Mesenteric fat pad (tissue), 1 donor: ENCODE measurements around the gene C2orf81. TPM values are rescaled to one million over a fixed set of nuclear protein-coding genes. Genes with fewer than 3 reads are reported as not detected.
A peak's percentile ranks its signal among the peaks of the same experiment; 100 is the strongest.
"Not testable (repeated sequence)": the region's sequence is repeated elsewhere in the genome, so short reads cannot be mapped to it uniquely, and the experiment has no call there.

Experiments
- DNase-seq: peaks from one replicate; pipeline ENCODE4 v3.0.0-alpha.2; 2020; ENCODE audit warnings: low spot score
- long read RNA-seq: library from polyadenylated mRNA; unstranded; transcript quantifications from one replicate; pipeline ENCODE4 v2.0.0, GENCODE V29; 2020
- total RNA-seq: library from RNA; stranded (reverse); fragmentation: NEBNext Ultra II Directional; extraction: Animal tissue kit (Norgen Biotek cat#: 25700); gene quantifications from one replicate; pipeline ENCODE4 v1.2.1, GENCODE V29; 2021
- donor health status: DM: yes; HTN: yes; CAD: no.

C2orf81 gene
- total RNA-seq: 1.1 TPM
- long read RNA-seq, partial matches to known transcripts: 0 of 5 reads
- long read RNA-seq, other reads (novel, unspliced or antisense): 0 of 5 reads

GRCh38 chr2:74421221-74421870 lies at the start of gene C2orf81, which contains the start of gene WDR54:
C2orf81 (minus strand) TSS chr2:74421619; CDS start chr2:74421560, 59 bp downstream.
WDR54 (plus strand) TSS chr2:74421730; CDS start chr2:74422154, 424 bp downstream.
- peak; percentile 94 for DNase-seq

GRCh38 chr2:74470742-74471141 lies 49.3 kb upstream of the C2orf81 start:
- not testable (repeated sequence) for DNase-seq

DNA sequence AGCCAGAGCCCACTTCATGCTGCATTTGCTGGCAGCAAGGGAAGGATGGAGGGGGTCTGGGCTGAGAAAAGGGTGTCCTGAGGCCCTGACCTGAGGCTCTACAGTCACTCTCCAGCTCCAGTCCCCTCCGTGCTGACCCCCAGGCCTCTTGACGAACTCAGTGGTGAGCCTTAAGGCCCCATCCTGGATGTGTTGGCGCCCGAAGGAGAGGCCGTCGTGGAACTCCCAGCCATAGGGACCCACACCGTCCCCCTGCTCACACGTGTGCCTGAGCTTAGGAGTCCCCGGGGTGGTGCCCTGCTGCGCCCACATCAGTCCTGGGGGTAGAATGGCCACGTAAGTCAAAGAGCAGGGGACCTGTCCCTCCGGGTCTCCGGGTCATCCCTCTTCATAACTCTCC lies 43.0 kb upstream of the C2orf81 start:
- no peak for DNase-seq

GRCh38 chr2:74462786-74463105 lies 41.3 kb upstream of the C2orf81 start:
- DNase-seq: no peak

GRCh38 chr2:74462054-74462785 lies 40.8 kb upstream of the C2orf81 start:
- no peak for DNase-seq

GRCh38 chr2:74461187-74462053 lies 40.0 kb upstream of the C2orf81 start:
- DNase-seq: no peak

DNA sequence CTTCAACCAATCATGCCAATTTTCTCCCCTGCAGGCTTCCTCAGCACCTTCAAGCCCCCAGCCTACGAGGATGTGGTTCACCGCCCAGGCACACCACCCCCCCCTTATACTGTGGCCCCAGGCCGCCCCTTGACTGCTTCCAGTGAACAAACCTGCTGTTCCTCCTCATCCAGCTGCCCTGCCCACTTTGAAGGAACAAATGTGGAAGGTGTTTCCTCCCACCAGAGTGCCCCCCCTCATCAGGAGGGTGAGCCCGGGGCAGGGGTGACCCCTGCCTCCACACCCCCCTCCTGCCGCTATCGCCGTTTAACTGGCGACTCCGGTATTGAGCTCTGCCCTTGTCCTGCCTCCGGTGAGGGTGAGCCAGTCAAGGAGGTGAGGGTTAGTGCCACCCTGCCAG lies 38.8 kb upstream of the C2orf81 start:
- DNase-seq: not testable (repeated sequence)

GRCh38 chr2:74459503-74460118 lies 38.2 kb upstream of the C2orf81 start:
- not testable (repeated sequence) for DNase-seq

- no peak for DNase-seq
Observed at GRCh38 chr2:74458938-74459363, 37.5 kb upstream of the C2orf81 start.

- peak; percentile 99 for DNase-seq
Observed at GRCh38 chr2:74458132-74458937, 36.9 kb upstream of the C2orf81 start, which contains the start of gene WBP1. WBP1 (plus strand) TSS chr2:74458438; CDS start chr2:74458603, 165 bp downstream.

DNA sequence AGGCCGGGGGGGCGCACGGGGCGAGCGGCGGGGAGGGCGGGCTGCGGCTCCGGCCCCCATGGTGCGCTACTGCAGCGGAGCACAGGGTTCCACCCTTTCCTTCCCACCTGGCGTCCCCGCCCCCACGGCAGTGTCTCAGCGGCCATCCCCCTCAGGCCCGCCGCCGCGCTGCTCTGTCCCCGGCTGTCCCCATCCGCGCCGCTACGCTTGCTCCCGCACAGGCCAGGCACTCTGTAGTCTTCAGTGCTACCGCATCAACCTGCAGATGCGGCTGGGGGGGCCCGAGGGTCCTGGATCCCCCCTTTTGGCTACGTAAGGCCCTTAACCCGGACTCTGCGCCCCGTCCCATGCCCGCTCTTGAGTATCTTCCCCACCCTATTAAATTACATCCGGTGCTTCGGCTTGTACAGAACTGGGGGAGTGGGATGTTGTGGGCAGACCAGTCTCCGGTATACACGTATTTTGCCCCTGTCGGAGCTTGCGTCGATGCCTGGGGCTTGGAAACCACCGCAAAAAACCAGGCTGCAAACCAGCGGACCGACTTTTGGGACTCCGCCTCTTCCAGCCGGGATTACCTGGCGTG lies 36.2 kb upstream of the C2orf81 start:
- no peak for DNase-seq

- DNase-seq: no peak
Observed at GRCh38 chr2:74457129-74457548, 35.7 kb upstream of the C2orf81 start.

DNA sequence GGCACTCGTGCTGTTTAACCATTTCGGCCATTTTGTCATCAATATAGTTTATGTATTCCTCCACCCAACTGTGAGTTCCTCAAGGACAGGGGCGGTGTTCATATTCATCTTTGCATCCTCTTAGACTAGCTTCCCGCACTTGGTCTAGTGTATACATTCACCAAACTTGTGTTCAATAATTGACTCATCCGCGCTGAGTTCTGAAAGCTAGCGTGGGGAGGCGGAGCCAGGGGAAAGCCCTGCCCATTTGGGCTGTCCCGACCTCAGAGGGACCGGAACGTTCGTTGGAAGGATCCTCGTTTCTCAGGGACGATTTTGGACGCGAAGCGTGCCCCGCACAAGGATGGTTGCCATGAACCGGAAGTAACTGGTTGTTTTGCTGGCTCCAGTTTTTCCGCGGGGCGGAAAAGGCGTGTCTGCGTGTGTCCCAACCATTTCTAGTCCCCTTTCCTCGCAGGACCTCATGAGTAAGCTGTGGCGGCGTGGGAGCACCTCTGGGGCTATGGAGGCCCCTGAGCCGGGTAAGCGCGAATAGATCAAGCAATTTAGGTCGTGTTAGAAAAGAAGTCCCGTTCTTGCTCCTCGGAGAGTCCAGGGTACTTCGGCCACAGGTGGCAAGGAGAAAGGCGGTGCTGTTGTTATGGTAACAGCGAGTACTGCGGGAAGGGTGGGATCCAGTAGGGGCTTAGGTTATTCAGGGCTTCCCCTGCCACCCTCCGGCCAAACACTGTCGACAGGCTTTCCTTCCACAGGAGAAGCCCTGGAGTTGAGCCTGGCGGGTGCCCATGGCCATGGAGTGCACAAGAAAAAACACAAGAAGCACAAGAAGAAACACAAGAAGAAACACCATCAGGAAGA lies 33.5 kb upstream of the C2orf81 start, which contains the start of gene INO80B:
Gene INO80B, plus strand, starts transcription at position 434 of the 858 bp plus-strand sequence. Its CDS starts 30 bp downstream, at position 464.
- DNase-seq: peak; percentile 96

DNA sequence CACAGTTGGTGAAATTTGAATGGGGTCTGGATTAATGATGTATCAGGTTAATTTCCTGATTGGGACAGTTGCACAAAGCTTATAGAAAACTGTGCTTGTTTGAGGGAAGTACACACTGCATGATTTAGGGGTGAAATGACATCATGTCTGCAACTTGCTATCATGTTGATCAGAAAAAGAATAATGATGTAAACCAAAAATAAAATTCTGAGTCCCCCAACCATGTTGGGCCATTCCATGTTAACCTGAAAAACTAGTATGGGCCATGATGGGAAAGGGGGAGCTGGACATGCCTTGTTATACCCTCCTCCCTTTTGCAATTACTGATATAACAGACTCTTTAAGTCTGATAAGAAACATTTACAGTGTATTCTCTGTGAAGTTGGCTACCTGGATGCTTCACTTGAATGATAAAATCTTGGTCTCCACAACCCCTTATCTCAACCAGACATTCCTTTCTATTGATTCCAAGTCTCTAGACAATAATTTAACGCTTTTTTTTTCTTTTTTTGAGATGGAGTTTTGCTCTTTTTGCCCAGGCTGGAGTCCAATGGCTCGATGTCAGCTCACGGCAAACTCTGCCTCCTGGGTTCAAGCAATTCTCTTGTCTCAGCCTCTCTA lies 29.3 kb upstream of the C2orf81 start:
- DNase-seq: no peak

- DNase-seq: no peak
Observed at GRCh38 chr2:74448771-74449170, 27.4 kb upstream of the C2orf81 start.

DNA sequence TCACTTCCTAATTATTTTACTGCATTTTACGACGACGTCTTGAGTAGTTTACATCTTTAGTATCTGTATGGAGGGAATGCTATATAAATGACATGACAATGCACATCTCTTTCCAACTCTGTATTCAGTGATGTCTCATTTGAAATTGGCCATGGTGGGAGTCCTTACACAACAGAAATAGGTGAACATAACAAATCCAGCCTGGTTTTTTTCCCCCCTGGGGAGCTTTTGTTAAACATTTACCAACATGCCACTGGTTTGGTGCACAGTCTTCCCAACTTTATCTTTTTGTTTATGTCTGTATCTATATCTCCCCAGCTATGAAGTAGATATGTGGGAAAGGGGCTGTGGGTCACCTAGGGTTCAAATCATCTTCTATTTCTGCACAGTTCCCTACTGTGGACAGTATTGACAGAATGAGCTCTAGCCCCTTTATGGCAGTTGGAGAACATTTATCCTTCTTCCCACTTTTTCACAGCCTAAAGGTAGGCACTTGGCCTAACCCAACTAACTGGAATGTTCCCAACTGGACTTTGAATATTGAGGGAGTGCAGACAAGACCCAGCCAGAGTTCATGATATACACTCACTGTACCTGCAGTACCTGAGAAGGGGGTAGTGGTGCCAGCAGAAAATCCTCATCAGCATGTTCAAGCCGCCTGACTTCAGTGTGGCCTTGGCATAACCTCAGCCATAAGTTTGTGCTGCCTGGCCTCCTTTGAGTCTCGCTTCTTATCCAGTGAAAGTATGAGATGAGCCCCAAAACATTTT lies 26.0 kb upstream of the C2orf81 start:
- DNase-seq: no peak
